Measurements from ENCODE around the gene ABCC3. TPM values are rescaled to one million over a fixed set of nuclear protein-coding genes. Genes with fewer than 3 reads are reported as not detected.

ABCC3 gene
- total RNA-seq, 1 donor from 2014 or later = not detected

GRCh38 chr17:50672831-50673551 is 38.3 kb downstream of the ABCC3 start:
- H3K27me3 Mint-ChIP-seq (ENCODE audit: unreplicated experiment) = peaks cover 11% of the 10 kb centered on the region
- H3K4me1 Mint-ChIP-seq (ENCODE audit: low read depth, unreplicated experiment) = no peaks in the 10 kb centered on the region
- no peak overlapping the region for H3K4me3 Mint-ChIP-seq (ENCODE audit: unreplicated experiment)
- H3K36me3 Mint-ChIP-seq (ENCODE audit: unreplicated experiment) = no peaks in the 10 kb centered on the region
- no peak overlapping the region for H3K27ac Mint-ChIP-seq (ENCODE audit: unreplicated experiment)
- TF ChIP-seq CTCF (IDR thresholded peaks at IDR 0.05; ENCODE audit: partially characterized antibody, unreplicated experiment) = no peak
- H3K9me3 Mint-ChIP-seq (ENCODE audit: unreplicated experiment) = no peaks in the 10 kb centered on the region
- no peak for DNase-seq

- H3K4me1 Mint-ChIP-seq (ENCODE audit: low read depth, unreplicated experiment) = no peaks in the 10 kb centered on the region
- H3K27ac Mint-ChIP-seq (ENCODE audit: unreplicated experiment) = no peak overlapping the region
- H3K9me3 Mint-ChIP-seq (ENCODE audit: unreplicated experiment) = no peaks in the 10 kb centered on the region
- no peak overlapping the region for H3K4me3 Mint-ChIP-seq (ENCODE audit: unreplicated experiment)
- H3K36me3 Mint-ChIP-seq (ENCODE audit: unreplicated experiment) = peaks cover 3% of the 10 kb centered on the region
- peaks cover 9% of the 10 kb centered on the region for H3K27me3 Mint-ChIP-seq (ENCODE audit: unreplicated experiment)
- no peak for DNase-seq
- TF ChIP-seq CTCF (IDR thresholded peaks at IDR 0.05; ENCODE audit: partially characterized antibody, unreplicated experiment) = no peak
These were observed 40.5 kb downstream of the ABCC3 start for GRCh38 chr17:50675190-50675589.

GRCh38 chr17:50675627-50676026 is 40.9 kb downstream of the ABCC3 start:
- Mint-ChIP-seq H3K27me3 (ENCODE audit: unreplicated experiment) (peaks cover 9% of the 10 kb centered on the region), H3K27ac (ENCODE audit: unreplicated experiment) (no peak overlapping the region), H3K4me1 (ENCODE audit: low read depth, unreplicated experiment) (no peaks in the 10 kb centered on the region), H3K4me3 (ENCODE audit: unreplicated experiment) (no peak overlapping the region), H3K9me3 (ENCODE audit: unreplicated experiment) (no peaks in the 10 kb centered on the region), H3K36me3 (ENCODE audit: unreplicated experiment) (peaks cover 3% of the 10 kb centered on the region)
- no peak for DNase-seq
- TF ChIP-seq CTCF (IDR thresholded peaks at IDR 0.05; ENCODE audit: partially characterized antibody, unreplicated experiment) = no peak

- Mint-ChIP-seq H3K27ac (ENCODE audit: unreplicated experiment) (no peak overlapping the region), H3K36me3 (ENCODE audit: unreplicated experiment) (peaks cover 3% of the 10 kb centered on the region), H3K27me3 (ENCODE audit: unreplicated experiment) (peaks cover 9% of the 10 kb centered on the region), H3K9me3 (ENCODE audit: unreplicated experiment) (no peaks in the 10 kb centered on the region), H3K4me3 (ENCODE audit: unreplicated experiment) (no peak overlapping the region), H3K4me1 (ENCODE audit: low read depth, unreplicated experiment) (peaks cover 3% of the 10 kb centered on the region)
- no peak for DNase-seq
- no peak for TF ChIP-seq CTCF (IDR thresholded peaks at IDR 0.05; ENCODE audit: partially characterized antibody, unreplicated experiment)
These were observed 41.6 kb downstream of the ABCC3 start for GRCh38 chr17:50676065-50676975.
